HG03175 (cell line): ENCODE data around the gene FBXL4.

Source experiments
- ATAC-seq: cut with Tn5 transposase; IDR thresholded peaks from one replicate; pipeline ENCODE4 v1.9.1; 2021; ENCODE audit warnings: mild to moderate bottlenecking, moderate library complexity; ENCODE audit not compliant: unreplicated experiment

The FBXL4 gene

DNA sequence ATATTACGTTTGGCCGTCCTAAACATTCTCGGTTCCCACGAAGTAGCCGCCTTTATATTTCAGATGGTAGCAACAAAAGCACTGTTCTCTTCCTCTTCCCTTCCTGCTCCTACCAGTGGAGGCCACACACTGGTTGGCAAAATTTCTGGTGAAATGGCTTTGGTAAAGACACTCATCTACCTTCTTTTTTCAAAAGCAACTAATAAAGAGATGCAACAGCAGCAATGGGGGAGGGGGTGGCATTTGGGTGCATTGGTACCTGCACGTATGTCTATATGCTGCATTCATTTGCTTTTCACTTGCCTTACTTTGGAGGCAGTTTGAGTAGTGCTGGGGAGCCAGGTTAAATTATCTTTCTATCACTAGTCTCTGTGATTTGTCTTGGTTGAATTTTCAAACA, 107.4 kb downstream of the FBXL4 start:
- ATAC-seq = no peak

DNA sequence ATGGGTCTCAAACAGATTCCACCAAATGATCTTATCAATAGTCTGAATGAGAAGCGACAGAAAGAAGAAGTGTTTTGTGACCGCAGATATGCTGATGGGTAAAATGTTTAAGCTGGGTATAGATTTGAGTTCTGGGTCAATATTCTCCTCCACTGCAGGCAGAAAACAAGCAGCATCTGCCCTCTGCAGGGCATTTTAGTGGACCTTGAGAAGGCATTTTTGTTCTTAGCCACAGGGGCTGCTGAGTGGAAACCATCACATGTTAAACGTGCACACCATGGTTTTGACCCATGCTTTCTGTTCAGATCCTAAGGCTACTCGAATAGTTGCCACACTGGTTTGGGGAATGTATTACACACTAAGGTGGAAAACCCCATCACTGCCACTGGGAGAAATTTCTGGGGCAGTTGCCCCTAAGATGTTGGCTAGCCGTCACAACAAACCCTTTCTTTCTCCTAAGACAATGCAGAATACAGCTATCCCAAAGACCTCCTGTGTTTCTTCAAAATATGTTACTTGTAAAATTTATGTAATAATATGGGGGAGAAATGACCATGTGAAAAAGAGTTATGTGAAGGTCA, 107.9 kb downstream of the FBXL4 start:
- peak; percentile 29 for ATAC-seq

GRCh38 chr6:98838975-98839374, 108.8 kb downstream of the FBXL4 start:
- ATAC-seq = no peak

DNA sequence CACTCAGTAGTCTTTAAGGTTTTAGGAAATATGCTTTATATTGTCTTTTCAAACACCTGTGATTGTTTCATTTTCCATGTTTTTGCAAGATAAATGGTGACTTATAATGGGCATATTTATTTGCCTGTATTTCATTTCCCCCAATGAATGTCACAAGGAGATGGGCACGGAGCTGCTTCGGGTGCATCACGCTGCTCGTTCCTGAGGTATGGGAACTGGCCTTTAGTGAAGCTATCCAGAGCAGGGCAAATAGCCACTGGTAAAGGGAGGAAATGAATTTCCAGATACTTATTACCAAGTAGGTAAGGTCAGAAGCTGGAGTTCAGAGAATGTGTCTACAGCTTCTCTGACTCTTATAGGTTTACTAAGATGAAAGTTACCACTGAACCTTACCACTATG, 109.7 kb downstream of the FBXL4 start:
- ATAC-seq = no peak

DNA sequence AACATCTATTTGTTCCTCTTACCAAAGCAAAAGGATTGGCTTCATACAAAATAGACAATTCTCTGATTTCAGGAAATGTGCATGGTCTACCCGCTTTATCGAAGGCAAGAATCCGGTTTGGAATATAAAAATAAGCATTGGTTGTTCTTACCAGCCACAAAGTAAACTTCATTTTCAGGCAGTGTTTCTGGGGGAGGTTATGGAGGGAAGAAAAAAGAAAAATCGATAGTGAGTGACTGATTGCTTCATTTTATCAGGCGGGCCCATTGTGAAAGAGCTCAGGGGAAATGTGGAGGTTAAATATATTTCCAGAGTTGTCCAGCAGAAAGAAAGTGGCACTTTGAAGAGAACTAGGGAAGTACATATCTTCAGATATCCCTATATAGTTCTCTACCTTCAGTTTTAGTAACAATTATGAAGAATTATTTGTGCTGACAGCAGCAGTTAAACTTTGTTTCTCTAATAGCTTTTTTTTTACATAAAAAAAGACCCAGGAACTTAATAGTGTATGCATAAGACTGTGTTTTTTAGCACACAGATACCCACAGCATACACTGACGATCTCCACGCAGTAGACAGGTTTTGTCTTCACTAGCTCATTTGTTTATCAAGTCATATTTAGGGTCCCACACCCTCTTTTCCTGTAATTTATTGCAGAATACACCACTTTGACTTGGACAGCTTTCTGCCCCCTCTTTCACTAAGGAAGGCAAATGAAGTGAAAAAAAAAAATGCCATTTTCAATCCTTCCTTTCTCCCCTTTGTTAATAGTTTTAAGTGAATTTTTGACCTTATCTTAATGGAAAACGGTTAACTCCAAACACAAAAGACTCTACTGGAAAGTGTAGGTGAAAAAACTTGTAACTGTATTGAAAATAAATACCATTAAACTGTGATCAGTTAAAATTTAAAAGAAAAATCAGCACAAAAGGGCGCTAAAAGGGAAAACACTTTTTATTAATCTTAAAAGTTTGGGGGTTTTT, 110.5 kb downstream of the FBXL4 start:
- ATAC-seq = no peak

- no peak for ATAC-seq
Observed at GRCh38 chr6:98836025-98836961, 111.5 kb downstream of the FBXL4 start.

GRCh38 chr6:98835149-98836024, 112.4 kb downstream of the FBXL4 start:
- ATAC-seq = no peak

DNA sequence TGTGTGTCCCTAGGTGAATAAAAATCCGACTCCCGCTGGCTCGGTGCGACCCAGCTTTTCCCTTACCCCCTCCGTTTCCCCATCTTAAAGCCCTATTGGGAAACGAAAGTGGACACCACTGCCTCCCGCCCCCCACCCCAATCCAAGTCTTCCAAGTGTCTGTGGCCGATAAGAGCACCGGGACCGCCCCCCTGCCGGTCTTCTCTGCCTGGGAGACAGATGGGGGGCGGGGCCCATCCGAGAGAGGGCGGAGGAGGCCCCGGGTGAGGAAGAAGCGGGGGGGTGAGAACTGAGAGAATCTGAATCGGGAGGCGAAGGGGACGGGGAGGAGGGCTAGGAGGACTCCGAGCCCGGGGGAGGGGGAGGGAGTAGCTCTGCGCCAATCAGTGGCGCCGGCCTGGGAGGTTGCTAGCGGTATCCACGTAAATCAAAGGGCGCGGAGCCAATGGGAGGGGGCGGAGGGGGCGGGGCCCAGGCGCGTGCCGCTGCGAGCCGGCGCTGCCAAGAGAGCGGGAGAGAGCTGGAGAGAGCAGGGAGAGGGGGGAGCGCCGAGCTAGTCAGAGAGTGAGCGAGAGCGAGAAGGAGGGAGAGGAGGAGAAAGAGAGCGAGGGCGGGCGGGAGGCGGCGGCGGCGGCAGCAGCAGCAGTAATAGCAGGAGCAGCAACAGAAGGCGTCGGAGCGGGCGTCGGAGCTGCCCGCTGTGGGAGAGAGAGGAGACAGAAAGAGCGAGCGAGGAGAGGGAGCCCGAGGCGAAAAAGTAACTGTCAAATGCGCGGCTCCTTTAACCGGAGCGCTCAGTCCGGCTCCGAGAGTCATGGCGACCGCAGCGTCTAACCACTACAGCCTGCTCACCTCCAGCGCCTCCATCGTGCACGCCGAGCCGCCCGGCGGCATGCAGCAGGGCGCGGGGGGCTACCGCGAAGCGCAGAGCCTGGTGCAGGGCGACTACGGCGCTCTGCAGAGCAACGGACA, 113.4 kb downstream of the FBXL4 start, which contains the start of gene POU3F2:
TSS of gene POU3F2 (plus strand) at position 515 of the 972 bp plus-strand sequence. CDS start at position 815, 300 bp downstream.
- peak; percentile 51 for ATAC-seq

GRCh38 chr6:98833307-98834059, 114.3 kb downstream of the FBXL4 start:
- no peak for ATAC-seq

GRCh38 chr6:98833057-98833306, 114.8 kb downstream of the FBXL4 start:
- ATAC-seq = no peak

- ATAC-seq = no peak
Observed at GRCh38 chr6:98832284-98833056, 115.3 kb downstream of the FBXL4 start.

DNA sequence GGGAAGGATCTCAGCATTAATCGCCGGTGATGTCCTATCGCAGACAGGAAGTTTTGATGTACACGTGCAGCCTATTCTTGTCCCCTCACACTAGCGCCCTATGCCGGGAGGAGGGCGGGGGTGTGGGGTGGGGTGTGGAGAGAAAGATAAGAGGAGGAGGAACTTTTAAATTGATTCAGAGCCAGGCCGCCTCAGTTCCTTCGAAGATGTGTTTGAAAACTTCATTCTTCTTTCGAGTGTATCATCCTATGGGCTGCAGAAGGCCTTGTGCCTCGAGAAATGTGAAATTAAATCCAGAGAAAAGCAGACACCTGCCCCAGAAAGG, 115.8 kb downstream of the FBXL4 start:
- no peak for ATAC-seq

DNA sequence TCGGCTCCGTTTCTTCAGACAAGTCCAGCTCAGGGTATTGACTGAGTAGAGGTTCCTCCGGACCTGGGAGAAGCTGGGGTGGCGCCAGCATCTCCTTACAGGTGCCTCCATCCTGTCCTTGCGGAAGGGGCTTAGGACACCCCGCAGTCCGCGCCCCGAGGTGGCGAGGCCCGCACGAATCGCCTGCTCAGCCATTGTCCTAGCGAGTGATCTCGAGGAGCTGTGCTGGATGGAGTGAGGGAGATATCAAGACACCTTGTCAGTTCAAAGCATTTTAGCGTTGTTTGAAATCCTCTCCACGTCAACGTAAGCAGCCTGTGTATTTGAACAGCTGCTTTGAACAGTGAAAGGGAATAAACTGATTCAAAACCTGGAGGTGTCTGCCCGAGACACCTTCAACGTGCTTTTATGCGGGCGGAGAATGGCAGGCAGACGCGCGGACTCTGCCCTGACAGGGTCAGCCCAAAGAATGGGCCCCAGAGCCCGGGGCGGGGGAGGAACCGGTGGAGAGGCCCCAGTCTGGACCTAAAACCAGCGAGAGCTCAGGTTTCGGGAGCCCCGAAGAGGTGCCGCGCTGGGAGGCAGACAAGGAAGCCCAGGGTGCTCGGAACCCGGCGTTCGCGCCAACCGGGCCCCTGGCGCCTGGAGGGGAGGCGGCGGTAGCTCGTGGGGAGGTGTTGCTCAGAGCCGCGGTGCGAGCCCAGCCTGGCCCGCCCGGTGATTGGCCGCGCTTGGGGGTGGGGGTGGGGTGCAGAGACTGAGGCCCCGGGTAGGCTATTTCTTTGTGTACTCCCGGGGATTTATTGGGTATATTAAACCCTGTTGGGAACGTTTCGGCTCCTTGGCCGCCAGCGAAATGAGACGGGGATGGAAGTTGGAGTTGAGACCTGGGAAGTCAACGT, 116.4 kb downstream of the FBXL4 start:
- ATAC-seq = no peak

DNA sequence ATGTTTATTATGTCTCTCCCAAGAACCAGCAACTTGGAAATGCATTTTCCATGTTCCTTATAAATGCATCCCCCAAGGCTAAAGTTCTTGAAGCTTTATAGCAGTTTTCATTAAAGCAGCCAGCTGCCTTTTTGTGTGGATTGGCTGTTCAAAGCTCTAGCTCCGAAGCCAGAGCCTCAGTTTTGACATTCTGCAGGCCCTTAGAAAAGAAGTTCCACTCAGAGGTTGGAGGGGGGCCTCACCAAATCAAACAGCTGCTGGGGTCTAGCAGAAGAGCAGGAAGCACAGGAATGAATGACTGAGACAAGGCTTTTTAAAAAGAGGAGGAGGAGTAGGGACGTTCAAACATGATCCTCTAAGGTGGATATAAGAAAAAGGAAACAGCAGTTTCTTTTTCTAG, 117.6 kb downstream of the FBXL4 start:
- ATAC-seq = no peak

GRCh38 chr6:98828941-98829411, 118.8 kb downstream of the FBXL4 start:
- no peak for ATAC-seq

GRCh38 chr6:98828211-98828788, 119.4 kb downstream of the FBXL4 start:
- ATAC-seq = no peak
